ENCODE data around the gene FLVCR2.

FLVCR2 gene

DNA sequence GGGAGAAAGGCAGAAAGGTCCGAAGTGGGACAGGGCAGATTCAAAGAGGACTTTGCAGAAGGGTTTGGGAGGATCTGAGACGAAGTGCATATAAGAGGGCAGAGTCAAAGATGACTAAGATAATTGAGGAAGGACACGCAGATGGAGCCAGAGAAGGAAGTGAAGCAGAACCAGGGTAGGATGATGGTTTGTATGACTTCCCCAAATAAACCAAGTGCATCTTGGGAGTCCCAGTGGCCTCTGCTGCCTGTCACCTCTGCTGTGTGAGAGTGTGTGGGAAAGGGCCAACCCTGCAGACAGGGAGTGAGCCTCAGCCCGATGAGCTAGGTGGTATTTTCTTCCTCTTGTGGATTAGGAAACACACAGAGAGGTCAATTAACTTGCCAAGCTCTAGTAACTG lies 36.8 kb downstream of the FLVCR2 start:
- no peak overlapping the region for H3K27ac ChIP-seq
- no peaks in the 10 kb centered on the region for H3K27me3 ChIP-seq (replicated peaks)
- no peaks in the 10 kb centered on the region for H3K36me3 ChIP-seq (replicated peaks)
- H3K4me3 ChIP-seq (ENCODE audit: low read depth, low read length) = no peak overlapping the region
- in situ Hi-C loops (cut with HindIII; ENCODE audit: low pct_ligation_motif_present, low sequenced_read_pairs) = no loop called here
- no peak for DNase-seq
- TF ChIP-seq, protein P1, sequence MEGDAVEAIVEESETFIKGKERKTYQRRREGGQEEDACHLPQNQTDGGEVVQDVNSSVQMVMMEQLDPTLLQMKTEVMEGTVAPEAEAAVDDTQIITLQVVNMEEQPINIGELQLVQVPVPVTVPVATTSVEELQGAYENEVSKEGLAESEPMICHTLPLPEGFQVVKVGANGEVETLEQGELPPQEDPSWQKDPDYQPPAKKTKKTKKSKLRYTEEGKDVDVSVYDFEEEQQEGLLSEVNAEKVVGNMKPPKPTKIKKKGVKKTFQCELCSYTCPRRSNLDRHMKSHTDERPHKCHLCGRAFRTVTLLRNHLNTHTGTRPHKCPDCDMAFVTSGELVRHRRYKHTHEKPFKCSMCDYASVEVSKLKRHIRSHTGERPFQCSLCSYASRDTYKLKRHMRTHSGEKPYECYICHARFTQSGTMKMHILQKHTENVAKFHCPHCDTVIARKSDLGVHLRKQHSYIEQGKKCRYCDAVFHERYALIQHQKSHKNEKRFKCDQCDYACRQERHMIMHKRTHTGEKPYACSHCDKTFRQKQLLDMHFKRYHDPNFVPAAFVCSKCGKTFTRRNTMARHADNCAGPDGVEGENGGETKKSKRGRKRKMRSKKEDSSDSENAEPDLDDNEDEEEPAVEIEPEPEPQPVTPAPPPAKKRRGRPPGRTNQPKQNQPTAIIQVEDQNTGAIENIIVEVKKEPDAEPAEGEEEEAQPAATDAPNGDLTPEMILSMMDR (IDR thresholded peaks at IDR 0.05; ENCODE audit: low read depth, low read length, missing control alignments) = no peak

DNA sequence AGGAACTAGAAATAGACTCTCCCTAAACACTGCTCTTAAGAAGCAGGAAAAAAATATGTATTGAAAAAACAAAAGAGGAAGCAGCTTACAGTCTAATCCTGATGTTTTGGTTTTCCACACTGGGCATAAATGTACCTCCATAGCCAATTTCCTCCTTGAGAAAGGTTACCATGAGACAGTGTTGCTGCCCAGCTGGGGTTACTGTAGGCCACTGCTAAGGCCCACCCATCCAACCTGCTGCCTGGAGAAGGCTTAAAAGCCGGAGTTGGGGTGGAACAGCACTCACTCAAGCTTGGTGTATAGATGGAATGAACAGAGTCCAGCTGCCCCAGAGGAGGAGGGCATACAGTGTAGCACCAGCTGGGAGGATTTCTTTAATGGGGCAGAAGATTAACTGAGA lies 41.1 kb downstream of the FLVCR2 start:
- H3K27me3 ChIP-seq (replicated peaks) = no peaks in the 10 kb centered on the region
- in situ Hi-C loops (cut with HindIII; ENCODE audit: low pct_ligation_motif_present, low sequenced_read_pairs) = no loop called here
- H3K36me3 ChIP-seq (replicated peaks) = no peaks in the 10 kb centered on the region
- no peak overlapping the region for H3K4me3 ChIP-seq (ENCODE audit: low read depth, low read length)
- no peak for DNase-seq
- TF ChIP-seq, protein P1 (IDR thresholded peaks at IDR 0.05; ENCODE audit: low read depth, low read length, missing control alignments) = no peak
- H3K27ac ChIP-seq = no peak overlapping the region

DNA sequence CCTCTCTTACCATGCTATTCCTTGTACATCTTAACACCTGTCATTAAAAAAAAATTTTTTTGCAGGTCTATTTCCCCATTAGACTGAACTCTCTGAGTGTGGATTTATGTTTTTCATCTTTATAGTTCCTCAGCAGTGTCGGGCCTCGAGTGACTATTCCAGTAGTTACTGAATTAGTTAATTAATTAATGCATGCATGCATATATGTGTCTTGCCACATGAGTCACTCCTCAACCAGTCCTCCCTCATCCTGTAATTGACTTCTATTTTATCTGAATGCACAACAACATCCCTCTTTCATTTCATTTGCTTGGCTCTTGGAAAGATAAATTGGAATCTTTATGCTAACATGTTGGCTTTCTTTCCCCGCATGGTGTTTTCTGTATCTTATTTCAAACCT lies 46.6 kb downstream of the FLVCR2 start:
- TF ChIP-seq, protein P1 (IDR thresholded peaks at IDR 0.05; ENCODE audit: low read depth, low read length, missing control alignments) = no peak
- in situ Hi-C loops (cut with HindIII; ENCODE audit: low pct_ligation_motif_present, low sequenced_read_pairs) = no loop called here
- no peak overlapping the region for H3K27ac ChIP-seq
- no peaks in the 10 kb centered on the region for H3K36me3 ChIP-seq (replicated peaks)
- no peak for DNase-seq
- no peak overlapping the region for H3K4me3 ChIP-seq (ENCODE audit: low read depth, low read length)
- no peaks in the 10 kb centered on the region for H3K27me3 ChIP-seq (replicated peaks)

DNA sequence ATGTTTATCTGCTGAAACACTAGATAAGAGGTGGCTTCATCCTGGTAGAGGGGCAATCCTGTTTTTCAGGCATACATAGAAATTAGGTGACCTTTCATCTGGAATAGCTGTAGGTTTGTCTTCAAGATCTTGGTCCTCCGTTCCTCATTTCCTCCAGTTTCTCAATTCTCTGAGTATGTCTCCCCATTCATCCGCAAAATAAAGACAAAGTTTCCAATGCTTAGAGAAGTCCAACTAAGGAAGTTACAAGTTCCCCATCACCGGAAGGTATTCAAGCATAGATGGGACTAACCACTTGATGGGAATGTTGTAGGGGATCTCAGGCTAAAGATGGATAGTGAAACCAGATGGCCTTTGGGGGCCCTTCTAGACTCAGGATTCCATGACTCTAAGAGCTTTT lies 48.0 kb downstream of the FLVCR2 start:
- no peak for DNase-seq
- TF ChIP-seq, protein P1 (IDR thresholded peaks at IDR 0.05; ENCODE audit: low read depth, low read length, missing control alignments) = no peak
- Histone ChIP-seq H3K4me3 (ENCODE audit: low read depth, low read length) (no peak overlapping the region), H3K36me3 (replicated peaks) (no peaks in the 10 kb centered on the region), H3K27ac (no peak overlapping the region), H3K27me3 (replicated peaks) (no peaks in the 10 kb centered on the region)
- in situ Hi-C loops (cut with HindIII; ENCODE audit: low pct_ligation_motif_present, low sequenced_read_pairs) = no loop called here

DNA sequence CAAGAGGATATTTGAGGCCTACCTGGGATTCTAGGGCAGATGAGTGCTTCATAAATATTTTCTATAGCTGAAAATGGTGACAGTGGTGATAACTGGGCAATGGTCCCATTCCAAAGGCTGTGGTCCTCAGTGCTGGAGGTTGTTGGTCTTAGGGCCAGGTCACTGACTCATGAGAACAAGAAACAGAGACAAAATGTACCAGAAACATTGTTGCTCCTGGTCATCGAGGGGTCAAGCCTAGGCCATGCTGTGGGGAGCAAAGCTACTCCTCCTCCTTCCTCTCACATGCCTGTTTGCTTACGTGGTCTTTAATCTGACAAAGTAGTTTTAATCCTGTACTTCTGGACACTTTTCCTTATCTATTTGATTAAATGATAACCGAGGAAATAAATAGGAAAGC lies 48.4 kb downstream of the FLVCR2 start:
- TF ChIP-seq, protein P1 (IDR thresholded peaks at IDR 0.05; ENCODE audit: low read depth, low read length, missing control alignments) = no peak
- Histone ChIP-seq H3K4me3 (ENCODE audit: low read depth, low read length) (no peak overlapping the region), H3K27ac (no peak overlapping the region), H3K27me3 (replicated peaks) (no peaks in the 10 kb centered on the region), H3K36me3 (replicated peaks) (no peaks in the 10 kb centered on the region)
- in situ Hi-C loops (cut with HindIII; ENCODE audit: low pct_ligation_motif_present, low sequenced_read_pairs) = no loop called here
- DNase-seq = no peak

DNA sequence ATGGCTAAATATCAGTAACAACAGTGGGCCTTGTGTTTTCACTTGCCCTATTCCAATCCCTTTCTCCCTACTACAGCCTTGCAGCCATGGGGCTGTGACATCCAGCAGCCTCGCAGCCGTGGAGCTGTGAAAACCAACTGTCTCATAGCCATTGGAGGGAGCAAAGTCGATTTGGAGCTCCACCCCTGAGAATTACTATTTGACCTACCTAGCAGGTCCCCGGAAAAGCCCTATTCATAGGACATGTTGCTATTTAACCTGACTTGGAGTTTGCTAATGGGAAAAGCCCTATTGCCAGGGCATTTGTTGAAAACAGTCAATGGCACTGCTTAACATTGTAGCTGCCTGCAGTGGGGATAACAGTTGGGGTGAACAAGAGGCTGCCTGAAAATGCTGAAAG lies 49.0 kb downstream of the FLVCR2 start:
- TF ChIP-seq, protein P1 (IDR thresholded peaks at IDR 0.05; ENCODE audit: low read depth, low read length, missing control alignments) = no peak
- H3K27ac ChIP-seq = no peak overlapping the region
- in situ Hi-C loops (cut with HindIII; ENCODE audit: low pct_ligation_motif_present, low sequenced_read_pairs) = no loop called here
- DNase-seq = no peak
- H3K4me3 ChIP-seq (ENCODE audit: low read depth, low read length) = no peak overlapping the region
- H3K36me3 ChIP-seq (replicated peaks) = no peaks in the 10 kb centered on the region
- H3K27me3 ChIP-seq (replicated peaks) = no peaks in the 10 kb centered on the region
